WTC11 (cell line): Measurements from ENCODE around the gene GSDME.

Source experiments
- CREB1 ChIP-seq: sonication (generic); formaldehyde crosslinking; IDR thresholded peaks from 2 replicates; pipeline ENCODE4 v1.8.0; 2023; ENCODE audit warnings: mild to moderate bottlenecking, missing genetic modification reagents
- SMAD4 ChIP-seq: sonication (generic); formaldehyde crosslinking; IDR thresholded peaks from 2 replicates; pipeline ENCODE4 v1.8.0; 2022; ENCODE audit warnings: mild to moderate bottlenecking, missing genetic modification reagents
- TF ChIP-seq, protein P1 (sequence below): sonication (generic); formaldehyde crosslinking; IDR thresholded peaks from 2 replicates; pipeline ENCODE4 v1.8.1; 2023; ENCODE audit warnings: mild to moderate bottlenecking, missing genetic modification reagents, moderate library complexity
- TF ChIP-seq, protein P2 (sequence below): fragments of 250-450 bp; sonication (Bioruptor Pico); conservative IDR thresholded peaks from 2 replicates; pipeline ENCODE4 v1.9.0; 2021; ENCODE audit warnings: mild to moderate bottlenecking
- TF ChIP-seq, protein P3 (sequence below): fragments of 200-600 bp; IDR thresholded peaks from 2 replicates; pipeline ENCODE4 v1.8.0; 2022; ENCODE audit warnings: antibody characterized with exemption
- TF ChIP-seq, protein P4 (sequence below): sonication (generic); formaldehyde crosslinking; conservative IDR thresholded peaks from 2 replicates; pipeline ENCODE4 v1.8.1; 2022; ENCODE audit warnings: mild to moderate bottlenecking, missing genetic modification reagents

GRCh38 chr7:24786306-24786705, 29.0 kb upstream of the GSDME start:
- TF ChIP-seq SMAD4: no peak
- TF ChIP-seq, protein P1, sequence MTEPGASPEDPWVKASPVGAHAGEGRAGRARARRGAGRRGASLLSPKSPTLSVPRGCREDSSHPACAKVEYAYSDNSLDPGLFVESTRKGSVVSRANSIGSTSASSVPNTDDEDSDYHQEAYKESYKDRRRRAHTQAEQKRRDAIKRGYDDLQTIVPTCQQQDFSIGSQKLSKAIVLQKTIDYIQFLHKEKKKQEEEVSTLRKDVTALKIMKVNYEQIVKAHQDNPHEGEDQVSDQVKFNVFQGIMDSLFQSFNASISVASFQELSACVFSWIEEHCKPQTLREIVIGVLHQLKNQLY: no peak
- no peak for TF ChIP-seq CREB1 (CRISPR knock-in tag)
- TF ChIP-seq, protein P2, sequence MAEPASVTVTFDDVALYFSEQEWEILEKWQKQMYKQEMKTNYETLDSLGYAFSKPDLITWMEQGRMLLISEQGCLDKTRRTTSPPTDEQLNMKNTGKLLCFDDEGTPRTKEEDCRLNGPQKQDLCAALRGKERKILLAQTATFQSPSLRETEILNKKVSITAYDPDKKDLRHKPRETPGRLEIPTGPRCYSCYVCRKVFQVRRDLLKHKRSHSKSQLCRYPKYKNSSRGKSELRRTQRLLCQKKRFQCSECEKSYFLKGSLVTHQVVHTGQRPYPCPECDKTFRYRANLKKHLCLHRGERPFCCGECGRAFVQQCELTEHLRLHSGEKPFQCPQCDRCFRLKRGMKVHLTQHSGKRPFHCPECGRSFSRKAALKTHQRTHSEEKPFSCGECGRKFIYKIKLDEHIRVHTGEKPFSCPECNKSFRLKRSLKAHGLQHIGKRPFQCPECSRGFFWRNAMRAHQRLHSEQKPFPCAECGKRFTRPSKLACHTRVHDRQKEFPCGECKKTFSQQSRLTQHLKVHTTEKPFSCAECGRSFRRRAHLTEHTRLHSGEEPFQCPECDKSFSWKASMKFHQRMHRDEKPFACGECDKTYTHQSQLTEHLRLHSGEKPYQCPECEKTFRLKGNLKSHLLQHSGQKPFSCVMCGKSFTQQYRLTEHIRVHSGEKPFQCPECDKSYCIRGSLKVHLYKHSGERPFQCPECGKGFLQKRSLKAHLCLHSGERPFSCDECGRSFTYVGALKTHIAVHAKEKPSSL (CRISPR knock-in tag): no peak
- TF ChIP-seq, protein P3, sequence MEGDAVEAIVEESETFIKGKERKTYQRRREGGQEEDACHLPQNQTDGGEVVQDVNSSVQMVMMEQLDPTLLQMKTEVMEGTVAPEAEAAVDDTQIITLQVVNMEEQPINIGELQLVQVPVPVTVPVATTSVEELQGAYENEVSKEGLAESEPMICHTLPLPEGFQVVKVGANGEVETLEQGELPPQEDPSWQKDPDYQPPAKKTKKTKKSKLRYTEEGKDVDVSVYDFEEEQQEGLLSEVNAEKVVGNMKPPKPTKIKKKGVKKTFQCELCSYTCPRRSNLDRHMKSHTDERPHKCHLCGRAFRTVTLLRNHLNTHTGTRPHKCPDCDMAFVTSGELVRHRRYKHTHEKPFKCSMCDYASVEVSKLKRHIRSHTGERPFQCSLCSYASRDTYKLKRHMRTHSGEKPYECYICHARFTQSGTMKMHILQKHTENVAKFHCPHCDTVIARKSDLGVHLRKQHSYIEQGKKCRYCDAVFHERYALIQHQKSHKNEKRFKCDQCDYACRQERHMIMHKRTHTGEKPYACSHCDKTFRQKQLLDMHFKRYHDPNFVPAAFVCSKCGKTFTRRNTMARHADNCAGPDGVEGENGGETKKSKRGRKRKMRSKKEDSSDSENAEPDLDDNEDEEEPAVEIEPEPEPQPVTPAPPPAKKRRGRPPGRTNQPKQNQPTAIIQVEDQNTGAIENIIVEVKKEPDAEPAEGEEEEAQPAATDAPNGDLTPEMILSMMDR: no peak
- TF ChIP-seq, protein P4, sequence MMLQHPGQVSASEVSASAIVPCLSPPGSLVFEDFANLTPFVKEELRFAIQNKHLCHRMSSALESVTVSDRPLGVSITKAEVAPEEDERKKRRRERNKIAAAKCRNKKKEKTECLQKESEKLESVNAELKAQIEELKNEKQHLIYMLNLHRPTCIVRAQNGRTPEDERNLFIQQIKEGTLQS (CRISPR knock-in tag): no peak
